SIG-M5 treated with dmso at 0.1 percent for 504 hours (cell line): ENCODE measurements around the gene GLDN.
"Not testable (repeated sequence)": the region's sequence is repeated elsewhere in the genome, so short reads cannot be mapped to it uniquely, and the experiment has no call there.

Source experiments
- DNase-seq: peaks from one replicate; lab custom pipeline; 2025; ENCODE audit not compliant: unreplicated experiment; lab: John Stamatoyannopoulos, UW

Gene GLDN

DNA sequence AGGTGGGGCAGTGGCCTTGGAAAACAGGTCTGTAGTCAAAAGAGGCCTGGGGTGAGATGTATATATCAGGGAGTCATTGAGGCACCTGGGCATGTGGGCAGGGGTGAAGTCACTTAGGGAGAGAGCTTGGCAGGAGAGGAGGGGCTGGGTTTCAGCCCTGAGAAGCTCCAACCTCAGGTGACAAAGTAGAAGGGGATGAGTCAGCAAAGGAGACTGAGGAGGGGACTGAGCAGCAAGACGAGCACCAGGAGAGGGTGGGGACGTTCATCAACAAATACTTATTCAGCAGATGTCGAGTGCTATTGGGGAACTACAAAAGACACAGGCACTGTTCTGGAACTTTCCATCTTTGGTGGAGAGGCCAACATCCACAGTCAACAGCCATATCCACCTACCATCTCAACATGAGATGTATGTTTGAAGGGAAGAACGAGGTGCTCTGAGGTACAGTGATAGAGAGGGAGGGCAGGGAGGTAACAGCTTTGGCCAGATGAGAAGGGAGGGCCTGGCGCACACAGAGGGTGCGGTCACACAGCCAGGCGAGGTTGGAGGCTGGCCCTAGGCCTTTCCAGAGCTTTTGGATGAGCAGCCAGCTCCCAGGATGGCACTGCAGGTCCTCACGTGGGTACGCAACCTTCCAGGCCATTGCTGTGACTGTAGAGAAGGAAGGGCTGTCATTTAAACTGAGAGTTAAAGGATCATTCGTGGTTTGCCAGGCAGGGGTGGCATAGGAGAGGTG lies 45.7 kb downstream of the GLDN start:
- no peak for DNase-seq

DNA sequence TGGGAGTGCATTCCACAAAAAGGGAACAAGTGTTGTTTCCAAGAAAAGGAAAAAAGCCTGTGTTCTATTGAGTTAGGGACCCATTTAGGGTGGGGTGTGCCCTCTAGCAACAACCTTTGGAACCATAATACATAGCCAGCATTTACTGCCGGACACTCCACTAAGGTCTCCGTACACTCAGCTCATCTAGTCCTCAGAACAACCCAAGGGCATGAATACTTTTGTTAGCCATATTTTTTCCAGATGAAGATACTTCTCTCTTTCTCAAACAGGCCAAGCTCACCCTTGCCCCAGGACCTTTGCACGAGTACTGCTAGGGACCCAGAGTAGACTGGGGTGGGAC lies 46.2 kb downstream of the GLDN start:
- no peak for DNase-seq

DNA sequence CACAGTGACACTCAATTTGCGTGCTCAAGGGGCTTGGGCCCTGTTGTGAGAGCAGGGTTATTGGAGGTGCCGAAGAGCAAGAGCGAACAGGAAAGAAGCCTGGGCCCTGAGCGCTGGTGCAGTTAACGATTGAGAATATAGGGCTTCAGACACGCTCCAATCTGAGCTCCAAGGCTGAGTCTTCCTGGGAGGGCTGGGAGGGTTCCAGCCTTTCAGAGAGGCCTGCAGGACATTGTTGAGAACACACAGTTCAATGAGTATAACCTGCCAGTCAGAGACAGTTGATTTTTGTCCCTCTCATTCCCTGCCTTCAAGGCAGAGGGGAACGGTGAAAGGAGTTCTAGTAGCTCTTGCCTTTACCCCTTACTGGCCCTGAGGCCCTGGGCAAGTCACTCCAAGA lies 47.3 kb downstream of the GLDN start:
- no peak for DNase-seq

DNA sequence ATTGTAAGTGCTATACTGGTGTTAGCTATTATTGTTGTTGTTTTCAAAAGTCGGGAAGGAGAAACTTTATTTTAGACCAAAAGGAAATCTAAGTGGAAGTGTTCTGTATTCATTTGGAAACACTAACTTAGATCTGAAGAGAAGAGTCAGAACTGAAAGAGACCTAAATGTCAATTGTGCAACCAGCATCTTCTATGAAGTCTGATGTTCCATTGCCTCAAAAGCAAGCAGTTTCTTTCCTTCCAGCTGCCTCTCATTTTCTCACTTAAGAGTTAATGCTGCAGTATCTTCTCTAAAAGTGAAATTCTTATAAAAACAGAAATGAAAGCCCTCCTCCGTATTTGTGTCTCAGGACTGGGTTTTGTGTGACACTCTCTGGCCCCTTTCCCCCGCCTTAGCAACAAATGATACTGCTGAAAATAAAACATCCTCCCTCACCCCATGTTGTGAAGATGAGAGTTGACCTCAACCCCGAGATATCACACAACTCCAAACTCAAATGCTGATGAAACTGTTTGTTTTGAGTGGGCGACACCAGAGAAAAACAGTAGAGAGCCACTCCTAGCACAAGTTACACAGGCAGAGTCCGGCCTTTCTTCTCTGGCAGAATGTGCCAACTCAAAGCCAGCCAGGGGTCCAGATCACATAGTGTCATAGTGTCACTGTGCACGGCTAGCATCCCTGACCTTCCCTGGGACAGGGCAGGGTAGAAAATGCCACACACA lies 48.9 kb downstream of the GLDN start:
- no peak for DNase-seq

DNA sequence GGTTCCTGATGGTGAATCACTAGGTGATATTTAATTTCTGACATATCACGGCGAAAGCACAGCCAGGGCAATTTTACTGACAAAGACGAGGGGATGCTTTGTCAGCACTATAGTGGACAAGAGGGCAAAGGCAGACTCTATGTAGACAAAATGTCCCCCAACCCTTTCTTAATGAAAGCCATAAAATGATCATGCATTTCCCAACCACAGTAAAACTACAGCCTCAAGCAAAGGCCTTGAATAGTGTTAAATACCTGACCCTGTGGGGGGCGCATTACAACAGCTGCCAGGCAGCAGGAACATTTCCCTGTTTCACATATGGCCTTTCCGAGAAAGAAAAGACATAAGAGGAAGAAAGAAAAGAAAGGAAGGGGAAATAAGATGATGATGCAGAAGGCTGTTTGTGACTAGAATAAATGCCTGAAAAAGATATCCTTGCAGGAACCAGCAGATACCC lies 49.5 kb downstream of the GLDN start:
- no peak for DNase-seq

DNA sequence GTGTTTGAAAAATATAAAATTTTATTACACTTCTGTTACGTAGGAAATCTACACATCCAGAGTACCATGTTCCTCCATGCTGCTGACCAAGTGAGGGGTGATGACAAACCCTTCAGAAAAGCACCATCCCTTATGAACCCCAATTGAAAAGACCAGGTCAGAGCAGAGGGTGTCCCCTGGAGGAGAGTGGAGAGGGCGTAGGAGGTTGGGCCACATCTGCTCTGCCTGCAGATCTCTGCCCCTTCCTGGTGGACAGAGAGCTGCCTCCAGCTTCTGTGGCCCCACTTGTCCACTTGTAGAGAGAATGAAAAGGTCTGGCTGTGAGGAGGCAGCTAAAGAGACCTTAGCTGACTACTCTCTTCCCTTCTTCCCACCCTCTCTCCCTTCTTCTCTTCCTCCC lies 55.5 kb downstream of the GLDN start:
- no peak for DNase-seq

DNA sequence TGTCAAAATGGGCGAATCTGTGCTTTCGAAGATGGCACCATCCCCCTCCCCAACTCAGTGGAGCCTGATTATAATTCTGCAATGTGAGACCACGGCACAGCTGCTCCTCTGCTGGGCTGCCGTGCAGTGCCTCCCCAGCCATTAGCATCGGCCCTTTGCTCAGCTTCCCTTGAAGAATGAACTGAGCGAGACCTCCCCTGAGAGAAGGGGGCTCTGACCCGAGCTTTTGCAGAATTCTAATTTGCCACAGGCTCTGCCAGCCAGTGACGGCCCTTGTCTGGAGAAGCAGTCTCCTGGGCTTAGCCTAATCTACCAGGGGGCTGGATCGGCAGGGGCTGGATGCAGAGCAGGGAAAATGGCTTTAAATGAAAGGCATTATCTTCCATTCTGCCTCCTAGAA lies 57.2 kb downstream of the GLDN start:
- DNase-seq: no peak

DNA sequence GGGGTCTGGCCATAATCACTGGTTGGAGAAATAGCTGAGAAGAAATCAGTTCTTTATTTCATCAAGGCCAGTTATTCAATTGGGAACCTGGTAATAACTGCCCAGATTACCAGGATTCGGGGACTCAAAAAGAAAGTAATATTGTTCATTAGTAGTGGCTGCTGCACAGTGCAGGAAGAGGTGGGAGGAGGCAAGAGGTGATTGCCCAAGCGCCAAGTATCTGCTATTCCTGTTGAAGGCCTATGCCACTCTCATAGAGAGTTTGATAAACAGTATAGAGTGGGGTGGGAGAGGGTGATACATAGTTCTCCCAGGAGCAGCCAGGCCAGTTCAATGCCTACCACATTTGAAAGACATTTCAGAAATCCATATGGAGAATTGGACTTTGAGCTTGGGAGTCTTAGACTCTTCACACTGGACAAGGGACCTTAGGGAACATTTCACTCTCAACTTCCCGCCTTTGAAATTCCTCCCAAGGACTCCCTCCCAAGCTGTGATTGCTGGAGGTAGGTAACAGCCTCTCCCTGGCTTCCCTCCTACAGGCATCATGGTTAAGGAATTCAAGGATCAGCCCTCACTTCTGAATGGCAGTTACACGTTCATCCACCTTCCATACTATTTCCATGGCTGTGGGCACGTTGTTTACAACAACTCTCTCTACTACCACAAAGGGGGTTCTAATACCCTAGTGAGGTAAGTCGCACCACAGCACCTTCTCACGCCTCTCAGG lies 59.8 kb downstream of the GLDN start:
- no peak for DNase-seq

DNA sequence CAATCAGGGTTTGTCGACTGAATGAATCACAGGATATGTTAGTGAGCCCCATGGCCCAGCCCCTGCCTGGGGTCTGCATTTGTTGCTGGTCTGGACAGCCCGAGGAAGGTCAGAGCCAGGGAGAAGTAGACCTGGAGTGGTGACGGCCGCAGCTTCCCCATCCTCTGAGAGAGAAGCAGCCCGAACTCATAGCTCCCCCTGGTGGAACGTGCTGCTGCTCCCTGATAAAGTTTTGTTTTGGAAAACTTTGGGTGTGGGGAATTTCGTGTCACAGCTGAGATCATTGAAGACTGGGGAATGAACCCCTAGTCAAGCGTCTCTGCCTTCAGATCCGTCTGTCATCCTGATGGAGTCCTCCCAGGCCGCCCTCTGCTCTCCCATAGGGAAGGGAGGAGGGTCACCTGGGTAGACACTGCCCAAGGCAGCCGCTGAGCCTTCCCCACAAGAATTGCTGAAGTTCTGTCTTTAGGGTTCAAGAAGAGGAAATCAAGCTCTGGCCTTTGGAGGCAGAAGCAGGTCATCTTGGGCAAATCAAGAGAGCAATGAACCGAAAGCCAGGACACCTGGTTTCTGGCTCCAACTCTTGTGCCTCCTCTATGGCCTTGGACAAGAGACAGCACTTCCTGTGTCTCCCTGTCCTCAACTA lies 60.5 kb downstream of the GLDN start:
- peak; percentile 59 for DNase-seq

DNA sequence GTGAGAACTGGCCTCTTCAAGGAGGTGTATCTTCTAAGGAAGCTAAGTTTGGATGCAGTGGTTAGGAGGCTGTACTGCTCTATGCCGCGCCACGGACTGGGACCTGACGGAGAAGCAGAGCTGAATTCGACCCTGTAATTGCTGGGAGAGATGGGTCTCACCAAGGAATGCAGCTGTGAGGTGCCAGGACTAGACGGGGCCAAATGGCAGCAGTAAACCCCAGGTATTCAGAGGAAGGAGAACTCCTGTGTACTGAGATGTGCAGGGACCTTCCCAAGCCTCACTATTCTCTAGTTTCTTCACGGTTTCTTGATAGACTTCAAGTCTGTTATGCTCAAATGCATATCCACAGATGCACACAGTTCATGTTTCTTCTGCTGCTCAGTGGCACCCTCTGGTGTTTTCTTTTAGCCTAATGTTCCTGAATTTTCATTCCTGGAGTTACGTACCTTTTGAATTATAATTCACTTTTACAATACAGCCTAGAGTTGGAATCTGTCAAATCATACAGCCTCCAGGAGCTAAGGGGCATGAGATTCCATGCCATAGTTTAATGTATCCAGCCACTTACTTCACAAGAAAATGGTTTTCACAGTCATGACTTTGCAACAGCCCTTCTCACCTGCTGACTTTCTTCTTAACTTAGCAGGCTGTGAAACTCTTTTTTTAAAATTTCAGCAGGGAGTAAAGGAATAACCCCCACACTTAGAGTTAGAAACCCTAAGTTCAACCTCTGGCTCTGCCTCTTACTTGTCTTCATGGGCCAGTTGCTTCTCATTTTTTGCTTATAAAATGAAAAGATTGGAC lies 61.8 kb downstream of the GLDN start:
- DNase-seq: peak; percentile 64

DNA sequence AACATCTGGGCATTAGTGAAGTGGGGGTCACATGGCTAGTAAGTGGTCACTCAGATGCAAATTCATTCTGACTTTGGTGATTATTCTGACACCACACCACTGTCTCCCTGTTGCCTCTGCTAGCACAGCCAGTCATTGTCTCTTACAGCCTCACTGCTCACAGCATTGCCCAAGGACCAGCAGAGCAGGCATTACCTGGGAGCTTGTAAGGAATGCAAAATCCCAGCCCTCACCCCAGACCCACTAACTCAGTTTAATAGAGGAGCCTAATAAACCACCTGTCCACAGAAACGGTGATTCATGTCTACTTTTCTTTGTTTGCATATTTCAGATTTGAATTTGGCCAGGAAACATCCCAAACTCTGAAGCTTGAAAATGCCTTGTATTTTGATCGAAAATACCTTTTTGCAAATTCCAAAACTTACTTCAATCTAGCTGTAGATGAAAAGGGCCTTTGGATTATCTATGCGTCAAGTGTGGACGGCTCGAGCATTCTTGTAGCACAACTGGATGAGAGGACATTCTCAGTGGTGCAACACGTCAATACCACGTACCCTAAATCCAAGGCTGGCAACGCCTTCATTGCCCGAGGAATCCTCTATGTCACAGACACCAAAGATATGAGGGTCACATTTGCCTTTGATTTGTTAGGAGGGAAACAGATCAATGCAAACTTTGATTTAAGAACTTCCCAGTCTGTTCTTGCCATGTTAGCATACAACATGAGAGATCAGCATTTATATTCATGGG lies 62.7 kb downstream of the GLDN start:
- no peak for DNase-seq

DNA sequence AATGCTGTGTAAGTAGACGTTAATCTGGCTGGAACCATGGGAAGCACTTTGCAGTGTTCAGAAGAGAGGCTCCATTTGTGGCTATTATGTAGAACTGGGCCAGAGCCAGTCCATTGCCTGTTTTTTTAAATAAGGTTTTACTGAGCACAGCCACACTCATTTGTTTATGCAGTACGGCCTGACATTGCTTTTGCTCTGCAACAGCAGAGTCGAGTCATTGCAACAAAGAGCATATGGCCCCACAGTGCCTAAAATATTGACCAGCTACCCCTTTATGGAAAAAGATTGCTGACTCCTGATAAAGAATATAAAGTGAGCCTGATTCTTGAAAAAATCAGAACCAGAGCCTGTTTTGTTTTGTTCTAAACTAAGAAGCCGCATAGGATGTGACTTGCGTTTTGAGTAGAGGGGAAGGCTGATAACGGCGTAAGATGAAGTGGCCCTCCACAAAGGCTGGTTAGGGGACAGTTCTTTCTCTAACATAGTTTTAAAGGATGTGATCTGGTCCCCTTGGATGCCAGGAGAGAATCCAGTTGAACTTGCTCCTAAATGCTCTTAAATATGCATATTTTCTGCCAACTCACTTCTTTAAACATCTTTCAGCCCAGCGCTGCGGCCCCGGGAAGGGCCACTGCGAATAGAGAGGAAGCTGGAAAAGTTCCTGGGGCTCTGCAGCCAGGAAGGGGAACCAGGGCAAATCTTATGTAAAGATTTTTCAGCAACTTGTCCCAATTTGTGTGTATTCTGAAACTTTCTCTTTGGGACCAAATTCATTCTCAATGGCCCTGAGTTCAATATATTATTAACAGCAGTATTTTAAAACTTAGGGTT lies 64.5 kb downstream of the GLDN start:
- DNase-seq: no peak

DNA sequence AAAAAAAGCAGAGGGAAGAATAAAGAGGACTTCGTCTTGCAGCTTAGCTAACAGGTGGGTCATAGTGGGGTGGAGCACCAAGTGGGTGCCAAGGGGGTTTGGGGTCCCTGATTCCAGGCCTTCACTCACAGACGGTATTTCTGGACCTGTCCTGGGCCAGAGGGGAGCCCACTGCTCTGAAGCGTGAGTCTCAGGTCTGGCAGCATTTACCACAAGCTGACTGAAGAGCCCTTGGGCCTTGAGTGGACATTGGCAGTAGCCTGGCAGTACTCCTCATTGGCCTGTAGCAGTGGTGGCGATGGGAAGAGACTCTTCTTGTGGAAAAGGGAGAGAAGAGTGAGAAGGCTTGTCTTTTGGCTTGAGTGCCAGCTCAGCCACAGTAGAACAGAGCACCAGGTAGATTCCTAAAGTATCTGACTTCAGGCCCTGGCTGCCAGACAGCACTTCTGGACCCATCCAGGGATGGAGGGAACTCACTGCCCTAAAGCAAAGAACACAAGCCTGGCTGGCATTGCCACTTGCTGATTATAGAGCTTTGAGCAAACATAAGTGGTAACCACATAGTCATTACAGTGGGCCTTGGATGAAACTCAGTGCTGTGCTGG lies 72.9 kb downstream of the GLDN start:
- no peak for DNase-seq

DNA sequence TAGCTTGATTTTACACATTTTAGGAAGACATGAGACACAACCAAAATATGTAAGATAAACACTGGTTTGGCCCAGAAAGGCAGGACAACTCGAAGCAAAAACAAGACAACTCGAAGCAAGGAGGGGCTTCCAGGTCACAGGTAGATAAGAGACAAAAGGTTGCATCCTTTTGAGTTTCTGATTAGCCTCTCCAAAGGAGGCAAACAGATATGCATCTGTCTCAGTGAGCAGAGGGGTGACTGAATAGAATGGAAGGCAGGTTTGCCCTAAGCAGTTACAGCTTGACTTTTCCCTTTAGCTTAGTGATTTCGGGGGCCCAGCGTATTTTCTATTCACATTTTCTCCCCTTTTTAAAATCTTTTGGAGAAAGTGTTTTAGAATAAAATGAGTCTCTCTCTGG lies 74.7 kb downstream of the GLDN start:
- DNase-seq: no peak

DNA sequence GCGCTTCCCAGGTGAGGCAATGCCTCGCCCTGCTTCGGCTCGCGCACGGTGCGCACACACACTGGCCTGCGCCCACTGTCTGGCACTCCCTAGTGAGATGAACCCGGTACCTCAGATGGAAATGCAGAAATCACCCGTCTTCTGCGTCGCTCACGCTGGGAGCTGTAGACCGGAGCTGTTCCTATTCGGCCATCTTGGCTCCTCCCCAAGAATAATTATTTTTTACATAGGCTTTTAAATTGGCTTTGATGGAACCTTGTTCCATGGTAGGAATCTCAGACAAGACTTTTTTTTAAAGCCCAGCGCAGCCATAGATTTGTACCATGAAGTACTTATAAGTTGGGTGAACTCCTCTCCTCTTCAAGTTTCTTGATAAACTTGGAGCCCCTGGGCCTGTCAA lies 81.6 kb downstream of the GLDN start:
- DNase-seq: not testable (repeated sequence)

DNA sequence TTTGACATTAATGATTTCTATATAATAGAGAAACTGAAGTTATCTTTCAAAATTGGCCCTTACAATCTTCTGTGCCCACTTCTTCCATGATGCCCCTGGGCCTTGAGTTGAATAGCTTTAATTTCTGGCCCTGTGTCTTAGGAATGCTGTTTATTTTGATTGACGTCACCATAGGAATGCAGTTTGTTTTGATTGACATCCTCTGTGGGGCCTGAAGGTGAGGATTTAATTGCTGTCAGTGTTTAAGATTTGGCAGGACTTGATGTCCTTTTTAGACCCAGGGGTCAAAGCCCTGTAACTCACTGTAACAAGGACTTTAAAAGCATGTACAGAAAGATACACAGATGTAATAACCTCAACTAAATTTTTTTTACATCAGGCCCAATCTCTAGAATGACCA lies 83.3 kb downstream of the GLDN start:
- no peak for DNase-seq

DNA sequence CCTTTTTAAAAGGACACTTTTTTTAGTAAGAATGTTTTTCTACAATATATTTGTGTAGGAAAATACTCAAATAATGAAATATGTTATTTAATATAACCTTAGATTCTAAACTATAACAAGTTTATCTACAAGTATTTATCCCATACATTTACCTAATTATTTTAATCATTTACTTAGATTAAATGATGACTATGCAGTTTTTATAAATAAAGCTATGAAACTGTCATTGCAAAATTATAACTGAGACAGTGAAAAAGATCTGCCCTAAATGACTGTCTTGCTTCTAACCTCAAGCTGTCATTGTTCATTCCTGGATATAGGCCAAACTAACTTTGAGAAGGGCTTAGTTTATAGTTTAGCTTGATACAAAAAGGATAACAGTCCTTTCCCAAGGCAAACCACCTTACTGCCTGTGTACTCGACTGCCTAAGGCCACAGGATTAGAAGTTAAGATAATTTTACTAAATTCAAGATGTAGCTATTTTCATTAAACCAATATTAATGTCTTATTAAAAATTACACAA lies 84.1 kb downstream of the GLDN start:
- no peak for DNase-seq

DNA sequence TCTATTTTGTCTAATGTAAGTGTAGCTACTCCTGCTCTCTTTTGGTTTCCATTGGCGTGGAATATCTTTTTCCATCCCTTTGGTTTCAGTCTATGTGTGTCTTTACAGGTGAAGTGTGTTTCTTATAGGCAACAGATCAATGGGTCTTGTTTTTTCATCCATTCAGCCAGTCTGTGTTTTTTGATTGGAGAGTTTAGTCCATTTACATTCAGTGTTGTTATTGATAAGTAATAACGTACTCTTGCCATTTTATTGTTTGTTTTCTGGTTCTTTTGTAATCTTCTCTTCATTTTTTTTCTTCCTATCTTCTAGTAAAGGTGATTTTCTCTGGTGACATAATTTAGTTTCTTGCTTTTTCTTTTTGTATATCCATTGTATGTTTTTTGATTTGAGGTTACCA lies 97.1 kb downstream of the GLDN start:
- DNase-seq: no peak
